Neural progenitor cell (in vitro differentiated cells): ENCODE measurements around the gene TMEM179. TPM values are rescaled to one million over a fixed set of nuclear protein-coding genes. Genes with fewer than 3 reads are reported as not detected.

ENCODE experiments used
- DNase-seq: peaks from one replicate; pipeline ENCODE4 v3.0.0-alpha.2; 2016; ENCODE audit warnings: low spot score
- H2AFZ ChIP-seq: fragments of 200-600 bp; sonication (generic); replicated peaks from 2 replicates; pipeline ENCODE4 v1.6.1; 2016; ENCODE audit warnings: antibody characterized with exemption
- H3F3A ChIP-seq: fragments of 200-600 bp; sonication (generic); 2 replicates; pipeline ENCODE4 v1.6.1; 2016; ENCODE audit warnings: antibody characterized with exemption, low read depth
- H3K27ac ChIP-seq: fragments of 200-600 bp; sonication (generic); 2 replicates; pipeline ENCODE4 v1.5.1; 2016; ENCODE audit warnings: mild to moderate bottlenecking
- H3K27me3 ChIP-seq: fragments of 200-600 bp; sonication (generic); 2 replicates; pipeline ENCODE4 v1.6.1; 2016; ENCODE audit warnings: mild to moderate bottlenecking, moderate library complexity
- H3K36me3 ChIP-seq: fragments of 200-600 bp; sonication (generic); 2 replicates; pipeline ENCODE4 v1.5.1; 2016
- H3K4me1 ChIP-seq: fragments of 200-600 bp; sonication (generic); 2 replicates; pipeline ENCODE4 v1.6.1; 2016; ENCODE audit warnings: mixed run types
- H3K4me2 ChIP-seq: fragments of 200-600 bp; sonication (generic); 2 replicates; pipeline ENCODE4 v1.6.1; 2016
- H3K4me3 ChIP-seq: fragments of 200-600 bp; sonication (generic); 2 replicates; pipeline ENCODE4 v1.5.1; 2016
- H3K79me2 ChIP-seq: fragments of 200-600 bp; sonication (generic); 2 replicates; pipeline ENCODE4 v1.6.1; 2016; ENCODE audit warnings: low read depth
- H3K9ac ChIP-seq: fragments of 200-600 bp; sonication (generic); 2 replicates; pipeline ENCODE4 v1.6.1; 2016
- H3K9me3 ChIP-seq: fragments of 200-600 bp; sonication (generic); 2 replicates; pipeline ENCODE4 v1.5.1; 2016; ENCODE audit warnings: low read depth
- H4K20me1 ChIP-seq: fragments of 200-600 bp; sonication (generic); 2 replicates; pipeline ENCODE4 v1.6.1; 2016; ENCODE audit warnings: low read depth
- H3K27ac Mint-ChIP-seq: 3 replicates; pipeline ENCODE4 v1.8.0; 2021; ENCODE audit warnings: mixed read lengths
- H3K27me3 Mint-ChIP-seq: 2 replicates; pipeline ENCODE4 v1.8.0; 2022; ENCODE audit warnings: low read depth, mild to moderate bottlenecking, inconsistent platforms, moderate library complexity, mixed read lengths; ENCODE audit not compliant: insufficient read depth
- H3K36me3 Mint-ChIP-seq: 3 replicates; pipeline ENCODE4 v1.8.0; 2021; ENCODE audit warnings: mixed read lengths
- H3K4me1 Mint-ChIP-seq: 3 replicates; pipeline ENCODE4 v1.8.0; 2021; ENCODE audit warnings: mixed read lengths
- H3K4me3 Mint-ChIP-seq: 3 replicates; pipeline ENCODE4 v1.8.0; 2021; ENCODE audit warnings: mild to moderate bottlenecking, moderate library complexity, mixed read lengths
- H3K9me3 Mint-ChIP-seq: 3 replicates; pipeline ENCODE4 v1.8.0; 2020; ENCODE audit warnings: mixed read lengths
- CTCF ChIP-seq: fragments of 200-600 bp; sonication (generic); IDR thresholded peaks from 2 replicates; pipeline ENCODE4 v1.5.1; 2017; ENCODE audit warnings: antibody characterized with exemption, mild to moderate bottlenecking
- EZH2 ChIP-seq: fragments of 200-600 bp; sonication (generic); IDR thresholded peaks from 2 replicates; pipeline ENCODE4 v1.6.1; 2017; ENCODE audit warnings: antibody characterized with exemption, mild to moderate bottlenecking, moderate library complexity
- EZH2phosphoT487 ChIP-seq: fragments of 200-600 bp; sonication (generic); IDR thresholded peaks from 2 replicates; pipeline ENCODE4 v1.6.1; 2017; ENCODE audit warnings: antibody characterized with exemption
- total RNA-seq: library from RNA; depleted of rRNA; stranded (reverse); fragments of >200 nt; gene quantifications from 2 replicates; pipeline ENCODE4 v1.2.3, GENCODE V29; 2015; ENCODE audit warnings: low replicate concordance

TMEM179 gene
- total RNA-seq, 1 donor from 2014 or later: 0.77 TPM

DNA sequence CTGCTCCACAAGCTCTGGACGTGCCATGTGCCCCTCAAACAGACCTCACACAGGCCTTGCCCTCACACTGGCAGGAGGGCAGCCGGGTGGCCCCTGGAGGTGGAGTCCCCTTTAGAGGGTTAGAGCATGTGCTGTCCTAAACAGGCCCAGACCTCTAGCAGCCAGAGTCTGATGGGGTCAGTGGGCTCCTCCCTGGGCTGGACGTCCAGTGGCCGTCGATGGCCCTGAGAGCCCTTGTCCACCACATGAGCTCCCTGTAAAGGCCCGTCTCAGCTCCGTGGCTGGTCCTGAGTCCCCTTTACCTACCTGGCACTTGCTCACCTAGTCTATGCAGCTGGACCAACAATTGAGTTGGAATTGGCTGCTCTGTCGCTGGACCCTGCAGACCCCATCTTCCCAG is 3.8 kb downstream of the TMEM179 start:
- Histone ChIP-seq H3K4me3 (no peak overlapping the region), H3K27me3 (peaks cover 22% of the 10 kb centered on the region), H3F3A (no peaks in the 10 kb centered on the region), H3K36me3 (no peaks in the 10 kb centered on the region), H3K4me1 (peaks cover 22% of the 10 kb centered on the region), H2AFZ (no peak overlapping the region), H3K9me3 (no peaks in the 10 kb centered on the region), H3K9ac (no peak overlapping the region), H3K4me2 (no peak overlapping the region), H3K79me2 (no peaks in the 10 kb centered on the region), H4K20me1 (peaks cover 21% of the 10 kb centered on the region), H3K27ac (no peak overlapping the region)
- H3K4me3 Mint-ChIP-seq: no peak overlapping the region
- DNase-seq: no peak
- peaks cover 24% of the 10 kb centered on the region for H3K4me1 Mint-ChIP-seq
- no peaks in the 10 kb centered on the region for H3K9me3 Mint-ChIP-seq
- no peak for TF ChIP-seq CTCF
- no peaks in the 10 kb centered on the region for H3K36me3 Mint-ChIP-seq
- H3K27ac Mint-ChIP-seq: no peak overlapping the region
- peaks cover 27% of the 10 kb centered on the region for H3K27me3 Mint-ChIP-seq

- no peaks in the 10 kb centered on the region for H3K36me3 ChIP-seq
- H3K4me1 ChIP-seq: peaks cover 19% of the 10 kb centered on the region
- no peaks in the 10 kb centered on the region for H3K9me3 Mint-ChIP-seq
- peaks cover 16% of the 10 kb centered on the region for H3K27me3 ChIP-seq
- H3K9ac ChIP-seq: no peak overlapping the region
- H3K4me3 Mint-ChIP-seq: peak overlapping the region; percentile 21
- no peak overlapping the region for H3K4me3 ChIP-seq
- H3K9me3 ChIP-seq: no peaks in the 10 kb centered on the region
- H2AFZ ChIP-seq: no peak overlapping the region
- peak; percentile 57 for DNase-seq
- H3K4me1 Mint-ChIP-seq: peaks cover 21% of the 10 kb centered on the region
- TF ChIP-seq EZH2phosphoT487: no peak
- no peak for TF ChIP-seq EZH2
- no peak for TF ChIP-seq CTCF
- no peaks in the 10 kb centered on the region for H3K79me2 ChIP-seq
- peaks cover 24% of the 10 kb centered on the region for H3K27me3 Mint-ChIP-seq
- H3K36me3 Mint-ChIP-seq: no peaks in the 10 kb centered on the region
- H4K20me1 ChIP-seq: peaks cover 19% of the 10 kb centered on the region
- H3K27ac Mint-ChIP-seq: peak overlapping the region; percentile 5
- H3K27ac ChIP-seq: no peak overlapping the region
- no peak overlapping the region for H3K4me2 ChIP-seq
- H3F3A ChIP-seq: no peaks in the 10 kb centered on the region
These were observed 4.4 kb downstream of the TMEM179 start for GRCh38 chr14:104600141-104600643.

- Histone ChIP-seq H3K27me3 (peaks cover 9% of the 10 kb centered on the region), H3K9me3 (no peaks in the 10 kb centered on the region), H3K4me1 (peaks cover 14% of the 10 kb centered on the region), H3K27ac (no peak overlapping the region), H3K4me3 (no peak overlapping the region), H3K4me2 (no peak overlapping the region), H3K9ac (no peak overlapping the region), H3K36me3 (no peaks in the 10 kb centered on the region), H3K79me2 (no peaks in the 10 kb centered on the region), H3F3A (no peaks in the 10 kb centered on the region), H2AFZ (no peak overlapping the region), H4K20me1 (peaks cover 15% of the 10 kb centered on the region)
- H3K27me3 Mint-ChIP-seq: peaks cover 20% of the 10 kb centered on the region
- H3K4me1 Mint-ChIP-seq: peaks cover 18% of the 10 kb centered on the region
- no peak for DNase-seq
- H3K4me3 Mint-ChIP-seq: no peak overlapping the region
- H3K36me3 Mint-ChIP-seq: no peaks in the 10 kb centered on the region
- TF ChIP-seq CTCF: no peak
- TF ChIP-seq EZH2phosphoT487: no peak
- TF ChIP-seq EZH2: no peak
- H3K27ac Mint-ChIP-seq: no peak overlapping the region
- no peaks in the 10 kb centered on the region for H3K9me3 Mint-ChIP-seq
These were observed 5.1 kb downstream of the TMEM179 start for GRCh38 chr14:104599446-104599845.
